Measurements from ENCODE around the gene HGF. TPM values are rescaled to one million over a fixed set of nuclear protein-coding genes. Genes with fewer than 3 reads are reported as not detected.
A peak's percentile ranks its signal among the peaks of the same experiment; 100 is the strongest.

The HGF gene
- total RNA-seq, 1 experiment from 2014 or later, result 0.72 TPM

GRCh38 chr7:81770728-81771223, 929 bp upstream of the HGF start:
- Mint-ChIP-seq H3K27ac (no peak overlapping the region), H3K4me1 (peaks cover 22% of the 10 kb centered on the region), H3K27me3 (ENCODE audit: low read depth) (peaks cover 16% of the 10 kb centered on the region), H3K9me3 (no peaks in the 10 kb centered on the region), H3K4me3 (no peak overlapping the region), H3K36me3 (no peaks in the 10 kb centered on the region)
- DNase-seq (ENCODE audit: low spot score) (no peak), ATAC-seq (no peak)
- no peak for TF ChIP-seq ZNF512 (CRISPR knock-in tag; IDR thresholded peaks at IDR 0.05; ENCODE audit: borderline replicate concordance)
- TF ChIP-seq USF2 (CRISPR knock-in tag; IDR thresholded peaks at IDR 0.05), result no peak
- no peak for TF ChIP-seq ARID4B (CRISPR knock-in tag; IDR thresholded peaks at IDR 0.05; ENCODE audit: borderline replicate concordance)
- no peak for TF ChIP-seq FOXP1 (CRISPR knock-in tag; IDR thresholded peaks at IDR 0.05; ENCODE audit: borderline replicate concordance)
- TF ChIP-seq, protein P1, sequence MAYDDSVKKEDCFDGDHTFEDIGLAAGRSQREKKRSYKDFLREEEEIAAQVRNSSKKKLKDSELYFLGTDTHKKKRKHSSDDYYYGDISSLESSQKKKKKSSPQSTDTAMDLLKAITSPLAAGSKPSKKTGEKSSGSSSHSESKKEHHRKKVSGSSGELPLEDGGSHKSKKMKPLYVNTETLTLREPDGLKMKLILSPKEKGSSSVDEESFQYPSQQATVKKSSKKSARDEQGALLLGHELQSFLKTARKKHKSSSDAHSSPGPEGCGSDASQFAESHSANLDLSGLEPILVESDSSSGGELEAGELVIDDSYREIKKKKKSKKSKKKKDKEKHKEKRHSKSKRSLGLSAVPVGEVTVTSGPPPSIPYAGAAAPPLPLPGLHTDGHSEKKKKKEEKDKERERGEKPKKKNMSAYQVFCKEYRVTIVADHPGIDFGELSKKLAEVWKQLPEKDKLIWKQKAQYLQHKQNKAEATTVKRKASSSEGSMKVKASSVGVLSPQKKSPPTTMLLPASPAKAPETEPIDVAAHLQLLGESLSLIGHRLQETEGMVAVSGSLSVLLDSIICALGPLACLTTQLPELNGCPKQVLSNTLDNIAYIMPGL (CRISPR knock-in tag; IDR thresholded peaks at IDR 0.05), result no peak
- no peak for TF ChIP-seq E2F5 (CRISPR knock-in tag; IDR thresholded peaks at IDR 0.05)
- TF ChIP-seq, protein P2, sequence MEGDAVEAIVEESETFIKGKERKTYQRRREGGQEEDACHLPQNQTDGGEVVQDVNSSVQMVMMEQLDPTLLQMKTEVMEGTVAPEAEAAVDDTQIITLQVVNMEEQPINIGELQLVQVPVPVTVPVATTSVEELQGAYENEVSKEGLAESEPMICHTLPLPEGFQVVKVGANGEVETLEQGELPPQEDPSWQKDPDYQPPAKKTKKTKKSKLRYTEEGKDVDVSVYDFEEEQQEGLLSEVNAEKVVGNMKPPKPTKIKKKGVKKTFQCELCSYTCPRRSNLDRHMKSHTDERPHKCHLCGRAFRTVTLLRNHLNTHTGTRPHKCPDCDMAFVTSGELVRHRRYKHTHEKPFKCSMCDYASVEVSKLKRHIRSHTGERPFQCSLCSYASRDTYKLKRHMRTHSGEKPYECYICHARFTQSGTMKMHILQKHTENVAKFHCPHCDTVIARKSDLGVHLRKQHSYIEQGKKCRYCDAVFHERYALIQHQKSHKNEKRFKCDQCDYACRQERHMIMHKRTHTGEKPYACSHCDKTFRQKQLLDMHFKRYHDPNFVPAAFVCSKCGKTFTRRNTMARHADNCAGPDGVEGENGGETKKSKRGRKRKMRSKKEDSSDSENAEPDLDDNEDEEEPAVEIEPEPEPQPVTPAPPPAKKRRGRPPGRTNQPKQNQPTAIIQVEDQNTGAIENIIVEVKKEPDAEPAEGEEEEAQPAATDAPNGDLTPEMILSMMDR (IDR thresholded peaks at IDR 0.05), result no peak
- no peak for TF ChIP-seq CBFB (CRISPR knock-in tag; IDR thresholded peaks at IDR 0.05; ENCODE audit: low read depth)
- ChIA-PET CTCF (interaction anchor here (1.0 to 2.5 kb wide), 3 partner anchors 98 to 301 kb away, joined by 3 to 9 read pairs (median 6); no protein-coding TSS in a partner anchor), POLR2A (no interaction called here)

DNA sequence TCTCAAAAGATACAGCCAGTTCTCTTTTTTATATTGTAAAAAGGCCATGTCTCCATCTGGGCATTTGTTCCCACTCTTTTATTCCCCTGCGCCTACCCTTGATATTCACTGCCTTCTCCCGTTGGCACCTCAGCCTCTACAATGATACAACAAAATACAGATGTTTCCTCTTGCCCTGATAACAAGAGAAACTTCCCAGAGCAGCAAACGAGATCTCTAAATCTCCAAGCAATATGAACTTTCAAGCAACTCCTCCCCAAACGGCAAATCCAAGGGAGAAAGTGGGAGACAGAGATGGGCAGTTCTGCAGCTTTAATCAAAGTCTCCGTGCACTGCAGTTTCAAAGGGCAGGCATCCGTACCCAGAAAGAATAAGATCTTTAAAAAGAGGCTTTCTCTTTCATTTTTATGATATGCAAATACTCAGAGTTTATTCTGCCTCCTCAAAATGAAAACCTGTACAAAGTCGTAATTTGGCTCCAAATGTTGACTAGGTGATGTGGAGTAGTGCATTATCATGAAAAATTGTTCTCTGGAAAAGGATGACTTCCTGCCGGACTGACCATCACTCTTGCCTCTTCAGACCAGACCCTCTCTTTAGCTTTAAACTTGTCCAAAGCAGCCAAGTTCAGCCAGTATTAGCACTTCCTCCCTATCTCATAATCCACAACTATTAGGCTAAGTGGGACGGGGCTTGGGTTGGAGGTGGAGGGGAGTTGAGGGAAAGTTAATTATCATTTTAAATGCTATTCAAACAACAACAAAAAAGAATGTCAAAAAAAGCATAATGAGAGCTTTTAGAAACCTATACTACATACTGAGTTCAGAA, 682 bp downstream of the HGF start:
- Mint-ChIP-seq H3K27me3 (ENCODE audit: low read depth) (peaks cover 16% of the 10 kb centered on the region), H3K27ac (no peak overlapping the region), H3K4me3 (peak overlapping the region; percentile 12), H3K4me1 (peaks cover 22% of the 10 kb centered on the region), H3K9me3 (no peaks in the 10 kb centered on the region), H3K36me3 (no peaks in the 10 kb centered on the region)
- CTCF ChIA-PET, result interaction anchor here (1.6 to 2.5 kb wide), 3 partner anchors 96 to 299 kb away, joined by 4 to 9 read pairs (median 6); no protein-coding TSS in a partner anchor
- ATAC-seq, result no peak
- POLR2A ChIA-PET, result no interaction called here
- no peak for DNase-seq (ENCODE audit: low spot score)
- no peak for TF ChIP-seq OVOL2 (CRISPR knock-in tag; IDR thresholded peaks at IDR 0.05; ENCODE audit: borderline replicate concordance)
- no peak for TF ChIP-seq GTF2I (CRISPR knock-in tag; conservative IDR thresholded peaks at IDR 0.05)
- no peak for TF ChIP-seq TEAD4 (CRISPR knock-in tag; IDR thresholded peaks at IDR 0.05)
- TF ChIP-seq, protein P3, sequence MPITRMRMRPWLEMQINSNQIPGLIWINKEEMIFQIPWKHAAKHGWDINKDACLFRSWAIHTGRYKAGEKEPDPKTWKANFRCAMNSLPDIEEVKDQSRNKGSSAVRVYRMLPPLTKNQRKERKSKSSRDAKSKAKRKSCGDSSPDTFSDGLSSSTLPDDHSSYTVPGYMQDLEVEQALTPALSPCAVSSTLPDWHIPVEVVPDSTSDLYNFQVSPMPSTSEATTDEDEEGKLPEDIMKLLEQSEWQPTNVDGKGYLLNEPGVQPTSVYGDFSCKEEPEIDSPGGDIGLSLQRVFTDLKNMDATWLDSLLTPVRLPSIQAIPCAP (CRISPR knock-in tag; IDR thresholded peaks at IDR 0.05), result no peak
- TF ChIP-seq, protein P4, sequence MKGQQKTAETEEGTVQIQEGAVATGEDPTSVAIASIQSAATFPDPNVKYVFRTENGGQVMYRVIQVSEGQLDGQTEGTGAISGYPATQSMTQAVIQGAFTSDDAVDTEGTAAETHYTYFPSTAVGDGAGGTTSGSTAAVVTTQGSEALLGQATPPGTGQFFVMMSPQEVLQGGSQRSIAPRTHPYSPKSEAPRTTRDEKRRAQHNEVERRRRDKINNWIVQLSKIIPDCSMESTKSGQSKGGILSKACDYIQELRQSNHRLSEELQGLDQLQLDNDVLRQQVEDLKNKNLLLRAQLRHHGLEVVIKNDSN (CRISPR knock-in tag; IDR thresholded peaks at IDR 0.05), result no peak
- no peak for TF ChIP-seq NFATC4 (CRISPR knock-in tag; IDR thresholded peaks at IDR 0.05)
